HCT116 (cell line): ENCODE results near the gene MDM2. TPM values are rescaled to one million over a fixed set of nuclear protein-coding genes. Genes with fewer than 3 reads are reported as not detected.

Experiments used
- ATAC-seq: fragments of 200-7000 bp; cut with Tn5 transposase; 2 replicates; pipeline ENCODE4 v1.9.1; 2020; ENCODE audit warnings: mild to moderate bottlenecking, moderate library complexity
- BruUV-seq: library from RNA; stranded (reverse); fragments of 400-500 nt; replicated peaks from 2 replicates; lab custom pipeline; 2021; lab: Mats Ljungman, UMichigan
- CTCF ChIA-PET: fragments of 300-600 bp; sonication (Branson Sonifier 250); formaldehyde crosslinking; loops from one replicate; lab custom pipeline; 2021; ENCODE audit warnings: antibody characterized with exemption; lab: Charles Lee
- POLR2A ChIA-PET: fragments of 300-600, 350-600 bp; sonication (Branson Sonifier 250); formaldehyde crosslinking; loops from one replicate; lab custom pipeline; 2021; ENCODE audit warnings: antibody characterized with exemption; lab: Charles Lee
- RAD21 ChIA-PET, 2 experiments: fragments of 300-600 bp; sonication (Branson Sonifier 250); formaldehyde crosslinking; loops; one replicate each; lab custom pipeline; 2023; ENCODE audit warnings: low total read pairs in 2 of 2; ENCODE audit not compliant: uncharacterized antibody in 2 of 2, unreplicated experiment in 2 of 2, low non-redundant PET in 1 of 2; lab: Charles Lee
- DNase-seq: peaks from one replicate; pipeline ENCODE4 v3.0.0-alpha.2; 2010; ENCODE audit warnings: low read depth, low spot score
- H2AFZ ChIP-seq: fragments of 200-600 bp; shearing (Covaris generic), sonication (generic); 2 replicates; pipeline ENCODE4 v1.6.1; 2017; ENCODE audit warnings: low read depth, mixed run types, mixed read lengths, antibody characterized with exemption, low read length; ENCODE audit not compliant: poor library complexity, severe bottlenecking
- H3K27ac ChIP-seq: 2 replicates; pipeline ENCODE4 v1.5.1; 2012; ENCODE audit warnings: low read depth, low read length
- H3K27me3 ChIP-seq: fragments of 200-600 bp; sonication (generic); 2 replicates; pipeline ENCODE4 v1.6.1; 2016; ENCODE audit warnings: mixed run types, low read length, mixed read lengths; ENCODE audit not compliant: insufficient read depth
- H3K36me3 ChIP-seq, 2 experiments: fragments of 200-500 bp in 1 of 2; fragments of 200-600 bp in 1 of 2; sonication (Bioruptor generic) in 1 of 2; sonication (generic) in 1 of 2; 2 replicates each; pipeline versions ENCODE4 v1.5.1 to v1.6.1; 2014 to 2016; ENCODE audit warnings: low read length in 2 of 2, inconsistent platforms in 1 of 2, mixed read lengths in 1 of 2, mixed run types in 1 of 2; ENCODE audit not compliant: insufficient read depth in 2 of 2, control insufficient read depth in 1 of 2
- H3K4me1 ChIP-seq, 2 experiments: fragments of 200-600 bp in 1 of 2; sonication (generic) in 1 of 2; 2 replicates each; pipeline versions ENCODE4 v1.5.1 to v1.6.1; 2012 to 2017; ENCODE audit warnings: low read length in 2 of 2, inconsistent platforms in 1 of 2, mild to moderate bottlenecking in 1 of 2, mixed read lengths in 1 of 2, mixed run types in 1 of 2, moderate library complexity in 1 of 2; ENCODE audit not compliant: insufficient read depth in 2 of 2, control insufficient read depth in 1 of 2
- H3K4me2 ChIP-seq: fragments of 200-600 bp; sonication (generic); 2 replicates; pipeline ENCODE4 v1.6.1; 2017; ENCODE audit warnings: mixed run types, low read length, mixed read lengths
- H3K4me3 ChIP-seq, 2 experiments: fragments of 200-600 bp in 1 of 2; sonication (generic) in 1 of 2; replicated peaks in 1 of 2; 2 replicates each; pipeline ENCODE4 v1.5.1; 2011 to 2016; ENCODE audit warnings: low read length in 2 of 2, control low read depth in 1 of 2, low read depth in 1 of 2, mild to moderate bottlenecking in 1 of 2, mixed read lengths in 1 of 2, mixed run types in 1 of 2
- H3K79me2 ChIP-seq: fragments of 200-600 bp; sonication (generic); 2 replicates; pipeline ENCODE4 v1.6.1; 2017; ENCODE audit warnings: mild to moderate bottlenecking, mixed run types, low read length, moderate library complexity, mixed read lengths; ENCODE audit not compliant: insufficient read depth
- H3K9ac ChIP-seq: fragments of 200-600 bp; sonication (generic); 2 replicates; pipeline ENCODE4 v1.6.1; 2016; ENCODE audit warnings: low read length, mixed read lengths
- H3K9me2 ChIP-seq: fragments of 200-600 bp; sonication (generic), shearing (Covaris generic); 2 replicates; pipeline ENCODE4 v1.6.1; 2017; ENCODE audit warnings: mixed run types, mild to moderate bottlenecking, moderate library complexity; ENCODE audit not compliant: insufficient read depth
- H3K9me3 ChIP-seq, 2 experiments: fragments of 200-500 bp in 1 of 2; fragments of 200-600 bp in 1 of 2; sonication (Bioruptor generic) in 1 of 2; sonication (generic) in 1 of 2; 2 replicates each; pipeline ENCODE4 v1.6.1; 2014 to 2017; ENCODE audit warnings: low read length in 2 of 2, mixed read lengths in 2 of 2, inconsistent platforms in 1 of 2, low read depth in 1 of 2, mild to moderate bottlenecking in 1 of 2, mixed run types in 1 of 2, moderate library complexity in 1 of 2; ENCODE audit not compliant: control insufficient read depth in 1 of 2, insufficient read depth in 1 of 2
- H4K20me1 ChIP-seq: fragments of 200-600 bp; sonication (generic), shearing (Covaris generic); 2 replicates; pipeline ENCODE4 v1.6.1; 2017; ENCODE audit warnings: mixed run types, mild to moderate bottlenecking, moderate library complexity; ENCODE audit not compliant: insufficient read depth
- CEBPB ChIP-seq: IDR thresholded peaks from 2 replicates; pipeline ENCODE4 v1.6.1; 2012; ENCODE audit warnings: low read depth
- EZH2 ChIP-seq: fragments of 200-600 bp; sonication (generic); IDR thresholded peaks from 2 replicates; pipeline ENCODE4 v1.6.1; 2017; ENCODE audit warnings: antibody characterized with exemption, mixed run types
- EZH2phosphoT487 ChIP-seq: fragments of 200-600 bp; IDR thresholded peaks from 2 replicates; pipeline ENCODE4 v1.6.1; 2018; ENCODE audit warnings: antibody characterized with exemption, borderline replicate concordance
- FOSL1 ChIP-seq: IDR thresholded peaks from 2 replicates; pipeline ENCODE4 v1.6.1; 2012; ENCODE audit warnings: low read depth
- RAD21 ChIP-seq: IDR thresholded peaks from 2 replicates; pipeline ENCODE4 v1.6.1; 2012; ENCODE audit warnings: low read depth, mild to moderate bottlenecking
- SIN3A ChIP-seq: IDR thresholded peaks from 2 replicates; pipeline ENCODE4 v1.6.1; 2012; ENCODE audit warnings: low read depth
- intact Hi-C: fragments of 100-400 bp; cut with micrococcal nuclease; formaldehyde crosslinking; loops from 2 replicates; pipeline ENCODE4 v1.10.0; 2022
- total RNA-seq: library from RNA; stranded (reverse); gene quantifications from one replicate; pipeline ENCODE4 v1.2.1, GENCODE V29; 2021; ENCODE audit not compliant: unreplicated experiment
- TF ChIP-seq, protein P1 (sequence below): IDR thresholded peaks from 2 replicates; pipeline ENCODE4 v1.6.1; 2012
- TF ChIP-seq, protein P2 (sequence below): IDR thresholded peaks from 2 replicates; pipeline ENCODE4 v1.6.1; 2011; ENCODE audit warnings: mild to moderate bottlenecking, low read length, moderate library complexity; ENCODE audit not compliant: insufficient replicate concordance; ENCODE audit errors: extremely low read depth
- TF ChIP-seq, protein P3 (sequence below): IDR thresholded peaks from 2 replicates; pipeline ENCODE4 v1.6.1; 2012; ENCODE audit warnings: low read depth
- TF ChIP-seq, protein P4 (sequence below), 3 experiments: fragments of 200-600 bp in 1 of 3; sonication (generic) in 1 of 3; IDR thresholded peaks in 2 of 3; conservative IDR thresholded peaks in 1 of 3; 2 replicates each; pipeline ENCODE4 v1.5.1; 2012 to 2017; ENCODE audit warnings: low read depth in 2 of 3, low read length in 2 of 3, antibody characterized with exemption in 1 of 3, borderline replicate concordance in 1 of 3, control low read depth in 1 of 3, mild to moderate bottlenecking in 1 of 3, mixed read lengths in 1 of 3, mixed run types in 1 of 3, moderate library complexity in 1 of 3; ENCODE audit not compliant: insufficient read depth in 1 of 3

MDM2 gene
- total RNA-seq, 1 experiment from 2014 or later, result 170 TPM

DNA sequence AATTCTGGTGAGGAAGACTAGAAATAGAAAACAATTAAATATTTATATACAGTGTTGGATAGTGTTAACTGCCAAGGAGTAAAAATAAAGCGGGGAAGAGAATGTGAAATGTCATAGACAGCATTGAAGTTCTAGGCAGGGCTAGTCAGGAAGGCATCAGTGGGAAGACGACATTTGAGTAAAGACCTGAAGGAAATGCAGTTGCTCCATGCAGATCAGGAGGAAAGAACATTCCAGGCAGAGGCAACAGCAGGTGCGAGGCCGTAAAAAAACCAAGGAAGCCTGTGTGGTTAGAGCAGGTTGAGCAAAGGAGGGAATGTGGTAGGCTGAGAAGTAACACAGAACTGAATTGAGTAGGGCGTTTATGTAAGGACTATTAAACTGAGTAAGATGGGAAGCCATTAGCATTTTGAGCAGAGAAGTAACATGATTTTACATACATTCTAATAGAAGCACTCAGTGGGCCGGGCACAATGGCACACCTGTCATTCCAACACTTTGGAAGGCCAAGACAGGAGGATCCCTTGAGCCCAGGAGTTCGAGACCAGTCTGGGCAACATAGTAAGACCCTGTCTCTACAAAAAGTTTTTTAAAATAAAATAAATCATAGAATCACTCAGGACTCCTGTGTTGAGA is 47.1 kb upstream of the MDM2 start:
- intact Hi-C loops, result no loop called here
- Histone ChIP-seq H3K9me2 (no peaks in the 10 kb centered on the region), H3K4me3 (no peak overlapping the region), H3K27ac (no peak overlapping the region), H3K27me3 (no peaks in the 10 kb centered on the region), H3K79me2 (no peaks in the 10 kb centered on the region), H3K36me3 (peaks cover 3 to 4% of the 10 kb centered on the region in 2 experiments; a peak in 1 of 4 replicates), H3K4me2 (no peak overlapping the region), H4K20me1 (no peaks in the 10 kb centered on the region), H3K9me3 (no peaks in the 10 kb centered on the region), H3K4me1 (no peaks in the 10 kb centered on the region), H3K9ac (no peak overlapping the region), H2AFZ (no peak overlapping the region)
- RAD21 ChIA-PET, result no interaction called here
- TF ChIP-seq FOSL1, result no peak
- TF ChIP-seq, protein P1, sequence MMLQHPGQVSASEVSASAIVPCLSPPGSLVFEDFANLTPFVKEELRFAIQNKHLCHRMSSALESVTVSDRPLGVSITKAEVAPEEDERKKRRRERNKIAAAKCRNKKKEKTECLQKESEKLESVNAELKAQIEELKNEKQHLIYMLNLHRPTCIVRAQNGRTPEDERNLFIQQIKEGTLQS, result no peak
- POLR2A ChIA-PET, result no interaction called here
- no peak for DNase-seq
- CTCF ChIA-PET, result no interaction called here
- no peak for ATAC-seq
- BruUV-seq, result no TSS peak

DNA sequence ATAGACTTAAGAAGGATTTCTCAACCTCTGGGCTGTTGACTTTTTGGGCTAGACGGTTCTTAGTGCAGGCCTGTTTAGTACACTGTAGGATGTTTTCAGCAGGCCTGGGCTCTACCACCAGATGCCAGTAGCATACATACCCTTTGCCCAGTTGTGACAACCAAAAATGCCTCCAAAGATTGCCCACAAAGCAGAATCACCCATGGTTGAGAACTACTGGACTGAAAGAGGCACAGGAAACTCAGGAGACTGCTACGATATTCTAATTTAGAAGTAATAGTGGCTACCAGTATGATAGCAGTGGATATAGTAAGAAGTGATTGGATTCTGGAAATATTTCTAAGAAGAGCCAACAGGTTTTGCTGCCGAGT is 46.5 kb upstream of the MDM2 start:
- 0 out of 4 replicates have a peak, but pooled peaks cover 3% of the 10 kb centered on the region in 2 experiments for H3K36me3 ChIP-seq
- no peak overlapping the region for H3K4me3 ChIP-seq
- H3K27ac ChIP-seq, result no peak overlapping the region
- CTCF ChIA-PET, result no interaction called here
- POLR2A ChIA-PET, result no interaction called here
- H3K9ac ChIP-seq, result no peak overlapping the region
- no peaks in the 10 kb centered on the region for H3K27me3 ChIP-seq
- no peaks in the 10 kb centered on the region for H4K20me1 ChIP-seq
- ATAC-seq (no peak), DNase-seq (no peak)
- H2AFZ ChIP-seq, result no peak overlapping the region
- H3K4me1 ChIP-seq, result no peaks in the 10 kb centered on the region
- no peak overlapping the region for H3K4me2 ChIP-seq
- H3K9me2 ChIP-seq, result no peaks in the 10 kb centered on the region
- intact Hi-C loops, result no loop called here
- no peaks in the 10 kb centered on the region for H3K9me3 ChIP-seq
- RAD21 ChIA-PET, result no interaction called here
- no TSS peak for BruUV-seq
- H3K79me2 ChIP-seq, result no peaks in the 10 kb centered on the region
- no peak for TF ChIP-seq RAD21
- TF ChIP-seq, protein P2, sequence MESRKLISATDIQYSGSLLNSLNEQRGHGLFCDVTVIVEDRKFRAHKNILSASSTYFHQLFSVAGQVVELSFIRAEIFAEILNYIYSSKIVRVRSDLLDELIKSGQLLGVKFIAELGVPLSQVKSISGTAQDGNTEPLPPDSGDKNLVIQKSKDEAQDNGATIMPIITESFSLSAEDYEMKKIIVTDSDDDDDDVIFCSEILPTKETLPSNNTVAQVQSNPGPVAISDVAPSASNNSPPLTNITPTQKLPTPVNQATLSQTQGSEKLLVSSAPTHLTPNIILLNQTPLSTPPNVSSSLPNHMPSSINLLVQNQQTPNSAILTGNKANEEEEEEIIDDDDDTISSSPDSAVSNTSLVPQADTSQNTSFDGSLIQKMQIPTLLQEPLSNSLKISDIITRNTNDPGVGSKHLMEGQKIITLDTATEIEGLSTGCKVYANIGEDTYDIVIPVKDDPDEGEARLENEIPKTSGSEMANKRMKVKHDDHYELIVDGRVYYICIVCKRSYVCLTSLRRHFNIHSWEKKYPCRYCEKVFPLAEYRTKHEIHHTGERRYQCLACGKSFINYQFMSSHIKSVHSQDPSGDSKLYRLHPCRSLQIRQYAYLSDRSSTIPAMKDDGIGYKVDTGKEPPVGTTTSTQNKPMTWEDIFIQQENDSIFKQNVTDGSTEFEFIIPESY, result no peak
- no peak for TF ChIP-seq CEBPB
- TF ChIP-seq, protein P1, result no peak
- no peak for TF ChIP-seq EZH2phosphoT487
- TF ChIP-seq, protein P3, sequence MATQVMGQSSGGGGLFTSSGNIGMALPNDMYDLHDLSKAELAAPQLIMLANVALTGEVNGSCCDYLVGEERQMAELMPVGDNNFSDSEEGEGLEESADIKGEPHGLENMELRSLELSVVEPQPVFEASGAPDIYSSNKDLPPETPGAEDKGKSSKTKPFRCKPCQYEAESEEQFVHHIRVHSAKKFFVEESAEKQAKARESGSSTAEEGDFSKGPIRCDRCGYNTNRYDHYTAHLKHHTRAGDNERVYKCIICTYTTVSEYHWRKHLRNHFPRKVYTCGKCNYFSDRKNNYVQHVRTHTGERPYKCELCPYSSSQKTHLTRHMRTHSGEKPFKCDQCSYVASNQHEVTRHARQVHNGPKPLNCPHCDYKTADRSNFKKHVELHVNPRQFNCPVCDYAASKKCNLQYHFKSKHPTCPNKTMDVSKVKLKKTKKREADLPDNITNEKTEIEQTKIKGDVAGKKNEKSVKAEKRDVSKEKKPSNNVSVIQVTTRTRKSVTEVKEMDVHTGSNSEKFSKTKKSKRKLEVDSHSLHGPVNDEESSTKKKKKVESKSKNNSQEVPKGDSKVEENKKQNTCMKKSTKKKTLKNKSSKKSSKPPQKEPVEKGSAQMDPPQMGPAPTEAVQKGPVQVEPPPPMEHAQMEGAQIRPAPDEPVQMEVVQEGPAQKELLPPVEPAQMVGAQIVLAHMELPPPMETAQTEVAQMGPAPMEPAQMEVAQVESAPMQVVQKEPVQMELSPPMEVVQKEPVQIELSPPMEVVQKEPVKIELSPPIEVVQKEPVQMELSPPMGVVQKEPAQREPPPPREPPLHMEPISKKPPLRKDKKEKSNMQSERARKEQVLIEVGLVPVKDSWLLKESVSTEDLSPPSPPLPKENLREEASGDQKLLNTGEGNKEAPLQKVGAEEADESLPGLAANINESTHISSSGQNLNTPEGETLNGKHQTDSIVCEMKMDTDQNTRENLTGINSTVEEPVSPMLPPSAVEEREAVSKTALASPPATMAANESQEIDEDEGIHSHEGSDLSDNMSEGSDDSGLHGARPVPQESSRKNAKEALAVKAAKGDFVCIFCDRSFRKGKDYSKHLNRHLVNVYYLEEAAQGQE, result no peak
- TF ChIP-seq, protein P4, sequence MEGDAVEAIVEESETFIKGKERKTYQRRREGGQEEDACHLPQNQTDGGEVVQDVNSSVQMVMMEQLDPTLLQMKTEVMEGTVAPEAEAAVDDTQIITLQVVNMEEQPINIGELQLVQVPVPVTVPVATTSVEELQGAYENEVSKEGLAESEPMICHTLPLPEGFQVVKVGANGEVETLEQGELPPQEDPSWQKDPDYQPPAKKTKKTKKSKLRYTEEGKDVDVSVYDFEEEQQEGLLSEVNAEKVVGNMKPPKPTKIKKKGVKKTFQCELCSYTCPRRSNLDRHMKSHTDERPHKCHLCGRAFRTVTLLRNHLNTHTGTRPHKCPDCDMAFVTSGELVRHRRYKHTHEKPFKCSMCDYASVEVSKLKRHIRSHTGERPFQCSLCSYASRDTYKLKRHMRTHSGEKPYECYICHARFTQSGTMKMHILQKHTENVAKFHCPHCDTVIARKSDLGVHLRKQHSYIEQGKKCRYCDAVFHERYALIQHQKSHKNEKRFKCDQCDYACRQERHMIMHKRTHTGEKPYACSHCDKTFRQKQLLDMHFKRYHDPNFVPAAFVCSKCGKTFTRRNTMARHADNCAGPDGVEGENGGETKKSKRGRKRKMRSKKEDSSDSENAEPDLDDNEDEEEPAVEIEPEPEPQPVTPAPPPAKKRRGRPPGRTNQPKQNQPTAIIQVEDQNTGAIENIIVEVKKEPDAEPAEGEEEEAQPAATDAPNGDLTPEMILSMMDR (IDR thresholded peaks at IDR 0.05 in 2 of 3, conservative IDR thresholded peaks at IDR 0.05 in 1 of 3; ENCODE audit: borderline replicate concordance in 1 of 3, insufficient read depth in 1 of 3, low read depth in 2 of 3, low read length in 2 of 3), result no peak
- no peak for TF ChIP-seq EZH2
- no peak for TF ChIP-seq SIN3A
